Stomach smooth muscle (tissue), 2 donors: ENCODE results near the gene FAM174B.

Experiments
- H3K27ac ChIP-seq: one replicate; pipeline ENCODE4 v1.7.0; 2013; ENCODE audit warnings: mild to moderate bottlenecking, low read length, inconsistent platforms
- H3K27me3 ChIP-seq, 2 donors: one replicate each; pipeline ENCODE4 v1.7.0; 2013; ENCODE audit warnings: low read length in 2 of 2; ENCODE audit not compliant: insufficient read depth in 2 of 2, control insufficient read depth in 1 of 2
- H3K36me3 ChIP-seq, 2 donors: one replicate each; pipeline ENCODE4 v1.7.0; 2013; ENCODE audit warnings: low read length in 2 of 2; ENCODE audit not compliant: control insufficient read depth in 2 of 2, insufficient read depth in 2 of 2
- H3K4me1 ChIP-seq: one replicate; pipeline ENCODE4 v1.7.0; 2013; ENCODE audit warnings: low read length; ENCODE audit not compliant: control insufficient read depth, insufficient read depth
- H3K4me3 ChIP-seq, 2 donors: one replicate each; pipeline ENCODE4 v1.7.0; 2013; ENCODE audit warnings: low read length in 2 of 2
- H3K9ac ChIP-seq, 2 donors: one replicate each; pipeline ENCODE4 v1.7.0; 2013; ENCODE audit warnings: low read length in 2 of 2, mild to moderate bottlenecking in 1 of 2
- H3K9me3 ChIP-seq, 2 donors: one replicate each; pipeline ENCODE4 v1.7.0; 2013; ENCODE audit warnings: low read length in 2 of 2; ENCODE audit not compliant: control insufficient read depth in 2 of 2
- donor health status: healthy.
- donor health status: Pancreatic carcinoma.

The FAM174B gene

GRCh38 chr15:92631721-92632120 lies 23.9 kb downstream of the FAM174B start:
- Histone ChIP-seq H3K36me3 (peaks cover 4 to 10% of the 10 kb centered on the region in 2 donors), H3K27ac (no peak overlapping the region), H3K4me3 (no peak overlapping the region), H3K27me3 (no peaks in the 10 kb centered on the region), H3K4me1 (peaks cover 22% of the 10 kb centered on the region), H3K9me3 (no peaks in the 10 kb centered on the region), H3K9ac (no peak overlapping the region)

DNA sequence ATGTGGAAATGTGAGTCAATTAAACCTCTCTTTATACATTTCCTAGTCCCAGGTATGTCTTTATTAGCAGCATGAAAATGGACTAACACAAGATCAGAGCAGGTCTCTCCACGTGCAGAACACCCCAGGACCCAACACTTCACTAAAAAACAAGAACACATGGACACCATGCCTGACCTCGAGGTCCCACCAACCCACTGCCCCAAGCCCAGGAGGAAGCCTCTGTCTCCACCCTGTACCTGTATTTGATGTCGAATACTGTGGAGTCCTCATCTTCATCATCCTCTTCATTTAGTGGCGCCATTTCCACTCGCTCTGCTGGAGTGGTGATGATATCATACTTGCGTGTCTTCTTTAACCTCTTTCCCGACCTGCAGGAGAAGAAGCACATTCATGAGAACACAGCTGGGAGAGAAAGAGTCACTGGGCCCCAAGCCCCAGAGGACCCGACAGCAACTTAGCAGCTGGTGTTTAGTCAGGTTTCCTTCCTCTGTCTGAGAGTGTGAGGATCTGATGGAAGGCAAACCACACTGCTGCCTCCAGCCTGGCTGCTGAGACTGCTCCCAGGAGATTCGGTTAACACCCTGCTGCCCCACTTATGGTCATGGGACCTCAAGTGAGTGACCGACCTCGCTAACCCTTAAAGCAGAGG lies 25.5 kb downstream of the FAM174B start:
- Histone ChIP-seq H3K27me3 (no peaks in the 10 kb centered on the region), H3K4me3 (no peak overlapping the region), H3K27ac (no peak overlapping the region), H3K9ac (no peak overlapping the region), H3K36me3 (peaks cover 4 to 10% of the 10 kb centered on the region in 2 donors), H3K9me3 (no peaks in the 10 kb centered on the region), H3K4me1 (peaks cover 7% of the 10 kb centered on the region)

DNA sequence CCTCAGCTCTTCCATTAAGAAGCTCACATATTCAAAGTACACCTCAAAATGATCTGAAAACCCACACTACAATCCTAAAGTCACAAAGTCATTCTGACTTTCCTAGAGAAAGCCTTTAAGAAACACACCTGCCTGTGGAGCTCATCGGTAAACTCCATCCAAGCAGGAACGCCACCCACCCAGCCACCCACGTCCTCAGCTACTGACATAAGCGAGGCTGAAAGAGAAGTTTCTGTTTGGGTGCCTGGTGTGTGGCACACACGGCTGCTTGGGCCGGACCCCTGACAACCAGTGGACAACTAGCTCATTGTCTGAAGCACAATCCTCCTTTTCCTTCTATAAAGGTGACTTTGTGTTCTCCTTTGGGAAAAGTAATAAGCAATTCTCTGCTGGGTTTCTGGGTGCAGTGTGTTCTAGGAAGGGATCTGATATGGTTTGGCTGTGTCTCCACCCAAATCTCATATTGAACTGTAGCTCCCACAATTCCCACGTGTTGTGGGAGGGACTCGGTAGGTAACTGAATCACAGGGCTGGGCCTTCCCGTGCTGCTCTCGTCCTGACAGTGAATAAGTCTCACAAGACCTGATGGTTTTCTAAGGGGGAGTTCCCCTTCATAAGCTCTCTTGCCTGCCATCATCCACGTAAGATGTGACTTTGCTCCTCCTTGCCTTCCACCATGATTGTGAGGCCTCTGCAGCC lies 26.1 kb downstream of the FAM174B start:
- Histone ChIP-seq H3K4me3 (no peak overlapping the region), H3K4me1 (peaks cover 10% of the 10 kb centered on the region), H3K9me3 (no peaks in the 10 kb centered on the region), H3K9ac (no peak overlapping the region), H3K36me3 (peaks cover 4 to 10% of the 10 kb centered on the region in 2 donors), H3K27me3 (no peaks in the 10 kb centered on the region), H3K27ac (no peak overlapping the region)

DNA sequence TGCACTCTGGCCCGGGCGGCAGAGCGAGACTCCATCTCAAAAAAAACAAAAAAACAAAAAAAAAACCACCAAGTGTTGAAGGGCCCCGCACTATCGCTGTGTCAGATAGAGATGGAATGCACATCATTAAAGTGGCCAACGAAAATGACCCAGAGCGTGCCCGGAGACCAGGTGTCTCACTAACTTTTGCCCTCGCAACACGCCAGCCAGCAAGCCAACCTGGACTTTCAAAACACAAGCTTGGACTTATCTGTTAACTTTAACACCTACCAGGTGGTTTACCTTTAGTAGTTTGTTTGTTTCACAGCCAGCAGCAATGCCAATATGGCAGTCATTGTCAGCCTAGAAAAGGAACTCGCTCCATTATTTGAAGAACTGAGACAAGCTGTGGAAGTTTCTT lies 28.6 kb downstream of the FAM174B start:
- peaks cover 4 to 10% of the 10 kb centered on the region in 2 donors for H3K36me3 ChIP-seq
- peaks cover 13% of the 10 kb centered on the region for H3K4me1 ChIP-seq
- no peak overlapping the region for H3K9ac ChIP-seq
- H3K27ac ChIP-seq, result no peak overlapping the region
- H3K9me3 ChIP-seq, result no peaks in the 10 kb centered on the region
- H3K27me3 ChIP-seq, result no peaks in the 10 kb centered on the region
- H3K4me3 ChIP-seq, result no peak overlapping the region

DNA sequence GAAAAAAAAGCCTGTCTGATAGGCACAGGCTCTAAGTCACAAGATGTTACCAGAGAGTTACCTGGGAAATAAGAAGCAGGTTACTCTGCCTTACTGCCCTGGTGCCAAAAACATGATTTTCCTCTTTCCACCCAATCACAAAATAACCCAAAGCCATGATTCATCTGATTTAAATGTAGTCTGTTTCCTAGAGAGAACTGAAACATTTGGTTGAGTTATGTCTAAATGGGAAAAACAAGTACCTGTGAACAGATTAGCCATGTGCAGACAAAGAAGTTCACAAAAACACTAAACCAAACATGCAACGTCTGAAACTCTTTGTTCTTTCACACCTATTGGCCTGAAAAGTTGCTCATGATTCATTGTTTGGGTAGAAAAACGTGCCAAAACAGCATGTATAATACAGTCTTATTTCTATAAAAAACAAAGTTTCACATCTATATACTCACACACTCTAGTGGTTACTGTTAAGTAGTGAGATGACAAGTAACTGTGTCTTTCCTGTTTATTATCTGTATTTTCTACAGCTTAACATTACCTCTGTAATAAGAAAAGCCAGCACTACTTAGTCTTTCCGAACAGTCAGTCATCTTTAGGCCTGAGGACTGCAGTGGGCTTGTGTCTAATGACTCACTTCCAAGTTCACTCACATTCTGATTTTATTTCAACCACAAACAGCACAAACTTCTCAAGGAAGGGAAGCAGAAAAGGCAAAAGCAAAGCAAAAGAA lies 30.2 kb downstream of the FAM174B start:
- Histone ChIP-seq H3K4me3 (no peak overlapping the region), H3K27ac (no peak overlapping the region), H3K9me3 (no peaks in the 10 kb centered on the region), H3K27me3 (no peaks in the 10 kb centered on the region), H3K9ac (no peak overlapping the region), H3K36me3 (peaks cover 4 to 10% of the 10 kb centered on the region in 2 donors), H3K4me1 (peaks cover 13% of the 10 kb centered on the region)

GRCh38 chr15:92624401-92624991 lies 31.1 kb downstream of the FAM174B start:
- Histone ChIP-seq H3K4me1 (peaks cover 19% of the 10 kb centered on the region), H3K27me3 (no peaks in the 10 kb centered on the region), H3K36me3 (peaks cover 0 to 3% of the 10 kb centered on the region in 2 donors), H3K9ac (no peak overlapping the region), H3K27ac (peak overlapping the region; percentile 49), H3K9me3 (no peaks in the 10 kb centered on the region), H3K4me3 (peak overlapping the region; percentile 22 to 44)

GRCh38 chr15:92623435-92623834 lies 32.1 kb downstream of the FAM174B start:
- Histone ChIP-seq H3K27ac (no peak overlapping the region), H3K4me3 (no peak overlapping the region), H3K27me3 (no peaks in the 10 kb centered on the region), H3K9me3 (no peaks in the 10 kb centered on the region), H3K9ac (no peak overlapping the region), H3K4me1 (peaks cover 28% of the 10 kb centered on the region), H3K36me3 (no peaks in the 10 kb centered on the region)

DNA sequence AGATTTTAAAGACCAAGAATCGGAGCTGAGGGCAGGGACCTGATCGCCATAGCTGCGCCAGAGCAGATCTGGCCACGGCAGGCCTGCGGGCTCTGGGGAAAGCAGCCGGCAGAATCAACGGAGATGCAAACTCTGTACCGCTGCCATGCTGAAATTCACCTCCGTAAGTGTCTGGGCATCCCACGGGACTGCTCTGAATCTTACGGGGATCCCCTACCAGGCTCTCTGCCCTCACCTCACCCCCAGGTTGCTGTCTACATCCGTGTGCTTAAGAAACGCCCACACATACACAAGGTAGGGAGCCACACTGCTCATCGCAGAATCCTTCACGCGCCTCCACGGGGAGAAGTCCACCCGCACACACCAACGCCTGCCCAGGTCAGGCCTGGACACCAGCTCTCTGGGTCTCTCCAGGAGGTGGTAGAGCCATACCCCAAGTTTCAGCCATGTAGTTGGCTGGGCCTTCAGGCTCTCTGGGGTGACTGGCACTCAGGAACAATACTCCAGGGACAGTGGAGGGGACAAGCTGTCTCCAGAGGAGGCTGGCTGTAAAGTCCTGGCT lies 33.5 kb downstream of the FAM174B start:
- H3K9me3 ChIP-seq, result no peaks in the 10 kb centered on the region
- H3K4me1 ChIP-seq, result peaks cover 39% of the 10 kb centered on the region
- H3K36me3 ChIP-seq, result no peaks in the 10 kb centered on the region
- H3K27me3 ChIP-seq, result no peaks in the 10 kb centered on the region
- no peak overlapping the region for H3K4me3 ChIP-seq
- no peak overlapping the region for H3K27ac ChIP-seq
- no peak overlapping the region for H3K9ac ChIP-seq

GRCh38 chr15:92620991-92621390 lies 34.6 kb downstream of the FAM174B start:
- Histone ChIP-seq H3K27ac (no peak overlapping the region), H3K36me3 (no peaks in the 10 kb centered on the region), H3K4me1 (peaks cover 46% of the 10 kb centered on the region), H3K4me3 (no peak overlapping the region), H3K27me3 (no peaks in the 10 kb centered on the region), H3K9ac (no peak overlapping the region), H3K9me3 (no peaks in the 10 kb centered on the region)
